ENCODE measurements around the gene ETS1.

Gene ETS1

GRCh38 chr11:128613300-128613995 is 26.1 kb upstream of the ETS1 start:
- TF ChIP-seq CTCF (IDR thresholded peaks at IDR 0.05; ENCODE audit: low read depth, low read length, missing control alignments) = no peak

GRCh38 chr11:128610721-128611617 is 23.6 kb upstream of the ETS1 start:
- no peak for TF ChIP-seq CTCF (IDR thresholded peaks at IDR 0.05; ENCODE audit: low read depth, low read length, missing control alignments)
- no peak overlapping the region for H3K4me3 ChIP-seq (ENCODE audit: low read depth, low read length)
- in situ Hi-C loops (cut with HindIII; ENCODE audit: low sequenced_read_pairs) = loop anchor here (25.0 kb wide), 1 partner anchor 99 kb away; no protein-coding TSS in a partner anchor
- no peak for DNase-seq (ENCODE audit: low read depth)

More at GRCh38 chr11:128613300-128613995, 26.1 kb upstream of the ETS1 start:
- in situ Hi-C loops (cut with HindIII; ENCODE audit: low sequenced_read_pairs) = loop anchor here (25.0 kb wide), 1 partner anchor 101 kb away; no protein-coding TSS in a partner anchor
- DNase-seq (ENCODE audit: low read depth) = no peak
- no peak overlapping the region for H3K4me3 ChIP-seq (ENCODE audit: low read depth, low read length)

- DNase-seq (ENCODE audit: low read depth) = no peak
- in situ Hi-C loops (cut with HindIII; ENCODE audit: low sequenced_read_pairs) = loop anchor here (25.0 kb wide), 1 partner anchor 97 kb away; no protein-coding TSS in a partner anchor
- TF ChIP-seq CTCF (IDR thresholded peaks at IDR 0.05; ENCODE audit: low read depth, low read length, missing control alignments) = no peak
These were observed 22.4 kb upstream of the ETS1 start for GRCh38 chr11:128609785-128610184.

GRCh38 chr11:128608746-128609407 is 21.5 kb upstream of the ETS1 start:
- in situ Hi-C loops (cut with HindIII; ENCODE audit: low sequenced_read_pairs) = loop anchor here (25.0 kb wide), 1 partner anchor 97 kb away; no protein-coding TSS in a partner anchor
- no peak for DNase-seq (ENCODE audit: low read depth)
- no peak overlapping the region for H3K4me3 ChIP-seq (ENCODE audit: low read depth, low read length)
- no peak for TF ChIP-seq CTCF (IDR thresholded peaks at IDR 0.05; ENCODE audit: low read depth, low read length, missing control alignments)

More at GRCh38 chr11:128609785-128610184, 22.4 kb upstream of the ETS1 start:
- H3K4me3 ChIP-seq (ENCODE audit: low read depth, low read length) = no peak overlapping the region

- in situ Hi-C loops (cut with HindIII; ENCODE audit: low sequenced_read_pairs) = loop anchor here (25.0 kb wide), 1 partner anchor 96 kb away; no protein-coding TSS in a partner anchor
These were observed 20.5 kb upstream of the ETS1 start for GRCh38 chr11:128607819-128608218.

More at GRCh38 chr11:128607819-128608218, 20.5 kb upstream of the ETS1 start:
- no peak for DNase-seq (ENCODE audit: low read depth)
- TF ChIP-seq CTCF (IDR thresholded peaks at IDR 0.05; ENCODE audit: low read depth, low read length, missing control alignments) = no peak
- no peak overlapping the region for H3K4me3 ChIP-seq (ENCODE audit: low read depth, low read length)
